Stimulated activated naive CD8-positive, alpha-beta T cell treated with anti-CD3 and anti-CD28 coated beads, Interleukin-15, Interleukin-2, amounts not matched to agents 100 ng/mL and 50 ng/mL, for 24 hours (primary cell): ENCODE data around the gene ADRA2B.

Experiments used
- H3K27ac Mint-ChIP-seq: one replicate; pipeline ENCODE4 v1.8.0; 2021; ENCODE audit warnings: mild to moderate bottlenecking, mixed read lengths
- H3K27me3 Mint-ChIP-seq: one replicate; pipeline ENCODE4 v1.8.0; 2021; ENCODE audit warnings: mixed read lengths
- H3K36me3 Mint-ChIP-seq: one replicate; pipeline ENCODE4 v1.8.0; 2021; ENCODE audit warnings: low read depth, mixed read lengths
- H3K4me1 Mint-ChIP-seq: one replicate; pipeline ENCODE4 v1.8.0; 2021; ENCODE audit warnings: low read depth, mixed read lengths
- H3K4me3 Mint-ChIP-seq: one replicate; pipeline ENCODE4 v1.8.0; 2021; ENCODE audit warnings: mild to moderate bottlenecking, mixed read lengths
- H3K9me3 Mint-ChIP-seq: one replicate; pipeline ENCODE4 v1.8.0; 2021; ENCODE audit warnings: mixed read lengths

ADRA2B gene

GRCh38 chr2:96118698-96119388 is 2.5 kb upstream of the ADRA2B start:
- Mint-ChIP-seq H3K4me3 (no peak overlapping the region), H3K36me3 (no peaks in the 10 kb centered on the region), H3K27ac (no peak overlapping the region), H3K27me3 (peaks cover 41% of the 10 kb centered on the region), H3K4me1 (peaks cover 30% of the 10 kb centered on the region), H3K9me3 (no peaks in the 10 kb centered on the region)

- peak overlapping the region; percentile 72 for H3K4me3 Mint-ChIP-seq
- peaks cover 30% of the 10 kb centered on the region for H3K4me1 Mint-ChIP-seq
- H3K27ac Mint-ChIP-seq: no peak overlapping the region
- peaks cover 41% of the 10 kb centered on the region for H3K27me3 Mint-ChIP-seq
- H3K9me3 Mint-ChIP-seq: no peaks in the 10 kb centered on the region
- H3K36me3 Mint-ChIP-seq: no peaks in the 10 kb centered on the region
Observed at GRCh38 chr2:96117701-96118588, 1.6 kb upstream of the ADRA2B start.

- Mint-ChIP-seq H3K27ac (no peak overlapping the region), H3K4me1 (peaks cover 30% of the 10 kb centered on the region), H3K27me3 (peaks cover 41% of the 10 kb centered on the region), H3K9me3 (no peaks in the 10 kb centered on the region), H3K4me3 (peak overlapping the region; percentile 72), H3K36me3 (no peaks in the 10 kb centered on the region)
Observed at GRCh38 chr2:96116879-96117533, 635 bp upstream of the ADRA2B start.

GRCh38 chr2:96115631-96116423 is 544 bp downstream of the ADRA2B start:
- Mint-ChIP-seq H3K9me3 (no peaks in the 10 kb centered on the region), H3K4me1 (peaks cover 30% of the 10 kb centered on the region), H3K27me3 (peaks cover 29% of the 10 kb centered on the region), H3K4me3 (peak overlapping the region; percentile 72), H3K36me3 (no peaks in the 10 kb centered on the region), H3K27ac (peak overlapping the region; percentile 40)

GRCh38 chr2:96114903-96115581 is 1.3 kb downstream of the ADRA2B start:
- peak overlapping the region; percentile 72 for H3K4me3 Mint-ChIP-seq

GRCh38 chr2:96114546-96114902 is 1.8 kb downstream of the ADRA2B start:
- Mint-ChIP-seq H3K27ac (no peak overlapping the region), H3K4me3 (no peak overlapping the region), H3K4me1 (peaks cover 19% of the 10 kb centered on the region), H3K9me3 (no peaks in the 10 kb centered on the region), H3K27me3 (peaks cover 18% of the 10 kb centered on the region), H3K36me3 (no peaks in the 10 kb centered on the region)

More at GRCh38 chr2:96114903-96115581, 1.3 kb downstream of the ADRA2B start:
- Mint-ChIP-seq H3K4me1 (peaks cover 22% of the 10 kb centered on the region), H3K27me3 (peaks cover 22% of the 10 kb centered on the region), H3K36me3 (no peaks in the 10 kb centered on the region), H3K27ac (no peak overlapping the region), H3K9me3 (no peaks in the 10 kb centered on the region)

GRCh38 chr2:96113951-96114350 is 2.4 kb downstream of the ADRA2B start:
- H3K4me1 Mint-ChIP-seq: peaks cover 19% of the 10 kb centered on the region
- no peaks in the 10 kb centered on the region for H3K36me3 Mint-ChIP-seq
- H3K27me3 Mint-ChIP-seq: peaks cover 14% of the 10 kb centered on the region
- H3K9me3 Mint-ChIP-seq: no peaks in the 10 kb centered on the region
- H3K27ac Mint-ChIP-seq: no peak overlapping the region
- no peak overlapping the region for H3K4me3 Mint-ChIP-seq

GRCh38 chr2:96113367-96113677 is 3.0 kb downstream of the ADRA2B start:
- Mint-ChIP-seq H3K9me3 (no peaks in the 10 kb centered on the region), H3K27ac (no peak overlapping the region), H3K27me3 (peaks cover 8% of the 10 kb centered on the region)

GRCh38 chr2:96112501-96113366 is 3.6 kb downstream of the ADRA2B start:
- no peak overlapping the region for H3K27ac Mint-ChIP-seq
- H3K4me1 Mint-ChIP-seq: peaks cover 14% of the 10 kb centered on the region
- no peaks in the 10 kb centered on the region for H3K9me3 Mint-ChIP-seq
- H3K4me3 Mint-ChIP-seq: no peak overlapping the region
- peaks cover 8% of the 10 kb centered on the region for H3K27me3 Mint-ChIP-seq
- H3K36me3 Mint-ChIP-seq: no peaks in the 10 kb centered on the region

More at GRCh38 chr2:96113367-96113677, 3.0 kb downstream of the ADRA2B start:
- no peaks in the 10 kb centered on the region for H3K36me3 Mint-ChIP-seq
- H3K4me1 Mint-ChIP-seq: peaks cover 19% of the 10 kb centered on the region
- H3K4me3 Mint-ChIP-seq: no peak overlapping the region

GRCh38 chr2:96111823-96112500 is 4.4 kb downstream of the ADRA2B start:
- Mint-ChIP-seq H3K4me3 (no peak overlapping the region), H3K36me3 (no peaks in the 10 kb centered on the region)

GRCh38 chr2:96111257-96111640 is 5.1 kb downstream of the ADRA2B start:
- no peak overlapping the region for H3K4me3 Mint-ChIP-seq
- H3K4me1 Mint-ChIP-seq: peaks cover 7% of the 10 kb centered on the region
- no peaks in the 10 kb centered on the region for H3K9me3 Mint-ChIP-seq
- H3K27me3 Mint-ChIP-seq: peaks cover 8% of the 10 kb centered on the region
- no peaks in the 10 kb centered on the region for H3K36me3 Mint-ChIP-seq
- no peak overlapping the region for H3K27ac Mint-ChIP-seq

More at GRCh38 chr2:96111823-96112500, 4.4 kb downstream of the ADRA2B start:
- Mint-ChIP-seq H3K27ac (no peak overlapping the region), H3K9me3 (no peaks in the 10 kb centered on the region), H3K27me3 (peaks cover 8% of the 10 kb centered on the region), H3K4me1 (peaks cover 7% of the 10 kb centered on the region)

- Mint-ChIP-seq H3K4me1 (peaks cover 6% of the 10 kb centered on the region), H3K27ac (no peak overlapping the region), H3K9me3 (no peaks in the 10 kb centered on the region), H3K4me3 (no peak overlapping the region), H3K36me3 (no peaks in the 10 kb centered on the region), H3K27me3 (peaks cover 6% of the 10 kb centered on the region)
Observed at GRCh38 chr2:96110621-96111256, 5.6 kb downstream of the ADRA2B start.
